Osteoblast (primary cell): ENCODE data around the gene TEDDM1. TPM values are rescaled to one million over a fixed set of nuclear protein-coding genes. Genes with fewer than 3 reads are reported as not detected.

Experiments used
- DNase-seq: peaks from one replicate; pipeline ENCODE4 v3.0.0; 2011; ENCODE audit warnings: low spot score, mixed read lengths; ENCODE audit not compliant: insufficient read length; ENCODE audit errors: missing footprints
- H2AFZ ChIP-seq: 2 replicates; pipeline ENCODE4 v1.6.0; 2011; ENCODE audit warnings: mild to moderate bottlenecking, low read length
- H3K27ac ChIP-seq: 2 replicates; pipeline ENCODE4 v1.5.1; 2011; ENCODE audit warnings: mild to moderate bottlenecking, low read depth, low read length, moderate library complexity
- H3K27me3 ChIP-seq: 2 replicates; pipeline ENCODE4 v1.6.0; 2012; ENCODE audit warnings: mild to moderate bottlenecking, control low read depth, inconsistent platforms, low read length, moderate library complexity; ENCODE audit not compliant: insufficient read depth
- H3K36me3 ChIP-seq: 2 replicates; pipeline ENCODE4 v1.5.1; 2011; ENCODE audit warnings: mild to moderate bottlenecking, low read length, control low read depth, moderate library complexity; ENCODE audit not compliant: insufficient read depth
- H3K4me1 ChIP-seq: 2 replicates; pipeline ENCODE4 v1.5.1; 2011; ENCODE audit warnings: mild to moderate bottlenecking, low read length, control low read depth, moderate library complexity; ENCODE audit not compliant: insufficient read depth
- H3K4me2 ChIP-seq: 2 replicates; pipeline ENCODE4 v1.6.0; 2011; ENCODE audit warnings: mild to moderate bottlenecking, low read length; ENCODE audit not compliant: insufficient read depth
- H3K4me3 ChIP-seq: fragments of 200-600 bp; sonication (generic); 3 replicates; pipeline ENCODE4 v1.5.1; 2012; ENCODE audit warnings: mild to moderate bottlenecking, low read length, inconsistent platforms; ENCODE audit not compliant: insufficient read depth
- H3K79me2 ChIP-seq: 2 replicates; pipeline ENCODE4 v1.6.0; 2012; ENCODE audit warnings: mild to moderate bottlenecking, low read length, control low read depth, inconsistent platforms; ENCODE audit not compliant: insufficient read depth
- H3K9me3 ChIP-seq: 2 replicates; pipeline ENCODE4 v1.5.1; 2011; ENCODE audit warnings: low read depth, low read length, control low read depth
- H4K20me1 ChIP-seq: 2 replicates; pipeline ENCODE4 v1.6.0; 2012; ENCODE audit warnings: mild to moderate bottlenecking, low read length, control low read depth; ENCODE audit not compliant: insufficient read depth
- CTCF ChIP-seq: IDR thresholded peaks from 2 replicates; pipeline ENCODE4 v1.5.1; 2011; ENCODE audit warnings: mild to moderate bottlenecking, low read depth, low read length, moderate library complexity; ENCODE audit errors: extremely low read depth
- total RNA-seq: library from RNA; depleted of rRNA; stranded (reverse); fragments of >200 nt; gene quantifications from 2 replicates; pipeline ENCODE4 v1.2.3, GENCODE V29; 2012

Gene TEDDM1
- total RNA-seq, 1 donor, result not detected

- no peaks in the 10 kb centered on the region for H3K4me1 ChIP-seq
- no peak overlapping the region for H2AFZ ChIP-seq
- no peaks in the 10 kb centered on the region for H3K27me3 ChIP-seq
- DNase-seq, result no peak
- H3K36me3 ChIP-seq, result no peaks in the 10 kb centered on the region
- no peaks in the 10 kb centered on the region for H3K9me3 ChIP-seq
- no peaks in the 10 kb centered on the region for H3K79me2 ChIP-seq
- H3K27ac ChIP-seq, result no peak overlapping the region
- H4K20me1 ChIP-seq, result no peaks in the 10 kb centered on the region
- H3K4me3 ChIP-seq, result no peak overlapping the region
- TF ChIP-seq CTCF, result no peak
- H3K4me2 ChIP-seq, result no peak overlapping the region
Measured at GRCh38 chr1:182413486-182413885, 13.0 kb upstream of the TEDDM1 start.

- H3K4me1 ChIP-seq, result no peaks in the 10 kb centered on the region
- no peak overlapping the region for H3K27ac ChIP-seq
- H3K4me2 ChIP-seq, result no peak overlapping the region
- no peaks in the 10 kb centered on the region for H3K27me3 ChIP-seq
- no peaks in the 10 kb centered on the region for H3K9me3 ChIP-seq
- no peak for TF ChIP-seq CTCF
- H3K4me3 ChIP-seq, result no peak overlapping the region
- H4K20me1 ChIP-seq, result no peaks in the 10 kb centered on the region
- no peaks in the 10 kb centered on the region for H3K79me2 ChIP-seq
- H2AFZ ChIP-seq, result no peak overlapping the region
- H3K36me3 ChIP-seq, result no peaks in the 10 kb centered on the region
- no peak for DNase-seq
Measured at GRCh38 chr1:182410620-182411273, 10.3 kb upstream of the TEDDM1 start.

GRCh38 chr1:182410138-182410537, 9.7 kb upstream of the TEDDM1 start:
- no peak overlapping the region for H2AFZ ChIP-seq
- no peaks in the 10 kb centered on the region for H3K36me3 ChIP-seq
- H3K4me3 ChIP-seq, result no peak overlapping the region
- H3K27me3 ChIP-seq, result no peaks in the 10 kb centered on the region
- TF ChIP-seq CTCF, result no peak
- H3K9me3 ChIP-seq, result no peaks in the 10 kb centered on the region
- no peaks in the 10 kb centered on the region for H3K79me2 ChIP-seq
- H4K20me1 ChIP-seq, result no peaks in the 10 kb centered on the region
- no peak for DNase-seq
- no peak overlapping the region for H3K27ac ChIP-seq
- no peak overlapping the region for H3K4me2 ChIP-seq
- H3K4me1 ChIP-seq, result no peaks in the 10 kb centered on the region

GRCh38 chr1:182408435-182409075, 8.1 kb upstream of the TEDDM1 start:
- no peaks in the 10 kb centered on the region for H3K9me3 ChIP-seq
- H4K20me1 ChIP-seq, result no peaks in the 10 kb centered on the region
- no peak overlapping the region for H3K27ac ChIP-seq
- no peak for DNase-seq
- no peaks in the 10 kb centered on the region for H3K4me1 ChIP-seq
- no peak overlapping the region for H3K4me2 ChIP-seq
- H3K36me3 ChIP-seq, result no peaks in the 10 kb centered on the region
- H3K27me3 ChIP-seq, result no peaks in the 10 kb centered on the region
- H3K4me3 ChIP-seq, result no peak overlapping the region
- no peak for TF ChIP-seq CTCF
- H3K79me2 ChIP-seq, result no peaks in the 10 kb centered on the region
- H2AFZ ChIP-seq, result no peak overlapping the region
